PC-3 (cell line): Measurements from ENCODE around the gene RRAS. TPM values are rescaled to one million over a fixed set of nuclear protein-coding genes. Genes with fewer than 3 reads are reported as not detected.

Experiments
- ATAC-seq: fragments of 200-7000 bp; cut with Tn5 transposase; 2 replicates; pipeline ENCODE4 v1.9.1; 2020; ENCODE audit warnings: mild to moderate bottlenecking, moderate library complexity
- BruUV-seq: library from RNA; stranded (reverse); fragments of 400-500 nt; replicated peaks from 2 replicates; lab custom pipeline; 2021; lab: Mats Ljungman, UMichigan
- CTCF ChIA-PET: fragments of 300-600 bp; sonication (Branson Sonifier 250); formaldehyde crosslinking; loops from one replicate; lab custom pipeline; 2022; ENCODE audit warnings: antibody characterized with exemption; lab: Charles Lee
- POLR2A ChIA-PET: fragments of 300-600 bp; sonication (Branson Sonifier 250); formaldehyde crosslinking; loops from one replicate; lab custom pipeline; 2022; ENCODE audit warnings: antibody characterized with exemption; ENCODE audit not compliant: unreplicated experiment; lab: Charles Lee
- DNase-seq: peaks from one replicate; pipeline ENCODE4 v3.0.0-alpha.2; 2015
- H2AFZ ChIP-seq: fragments of 300-600 bp; sonication (generic); 2 replicates; pipeline ENCODE4 v1.6.0; 2016; ENCODE audit warnings: antibody characterized with exemption, low read length
- H3F3A ChIP-seq: fragments of 300-600 bp; sonication (generic); one replicate; pipeline ENCODE4 v1.6.0; 2017; ENCODE audit warnings: antibody characterized with exemption, low read length, control low read depth, mild to moderate bottlenecking; ENCODE audit not compliant: unreplicated experiment
- H3K27ac ChIP-seq: fragments of 300-600 bp; sonication (generic); 2 replicates; pipeline ENCODE4 v1.5.1; 2016; ENCODE audit warnings: mild to moderate bottlenecking, low read length
- H3K27me3 ChIP-seq: fragments of 300-600 bp; sonication (generic); 2 replicates; pipeline ENCODE4 v1.6.1; 2016; ENCODE audit warnings: low read length, mixed read lengths
- H3K36me3 ChIP-seq: fragments of 300-600 bp; sonication (generic); 2 replicates; pipeline ENCODE4 v1.6.1; 2016; ENCODE audit warnings: low read depth, mixed run types, low read length, mixed read lengths
- H3K4me1 ChIP-seq: fragments of 300-600 bp; sonication (generic); 2 replicates; pipeline ENCODE4 v1.5.1; 2016; ENCODE audit warnings: low read length; ENCODE audit not compliant: insufficient read depth
- H3K4me2 ChIP-seq: fragments of 300-600 bp; sonication (generic); 2 replicates; pipeline ENCODE4 v1.6.0; 2016; ENCODE audit warnings: low read length
- H3K4me3 ChIP-seq: fragments of 300-600 bp; sonication (generic); 2 replicates; pipeline ENCODE4 v1.5.1; 2016; ENCODE audit warnings: mild to moderate bottlenecking, low read length, mixed read lengths
- H3K79me2 ChIP-seq: fragments of 300-600 bp; sonication (generic); 2 replicates; pipeline ENCODE4 v1.6.1; 2017; ENCODE audit warnings: low read length, mixed read lengths
- H3K9ac ChIP-seq: fragments of 300-600 bp; sonication (generic); 2 replicates; pipeline ENCODE4 v1.6.0; 2016; ENCODE audit warnings: mild to moderate bottlenecking, low read length
- H3K9me2 ChIP-seq: fragments of 300-600 bp; sonication (generic); replicated peaks from 2 replicates; pipeline ENCODE4 v1.6.1; 2016; ENCODE audit warnings: mixed run types, low read length, mixed read lengths
- H3K9me3 ChIP-seq: fragments of 300-600 bp; sonication (generic); 2 replicates; pipeline ENCODE4 v1.6.1; 2016; ENCODE audit warnings: low read length, mixed read lengths
- H4K20me1 ChIP-seq: fragments of 300-600 bp; sonication (generic); 2 replicates; pipeline ENCODE4 v1.6.1; 2016; ENCODE audit warnings: low read length, mixed read lengths
- CTCF ChIP-seq: fragments of 300-600 bp; sonication (generic); conservative IDR thresholded peaks from 2 replicates; pipeline ENCODE4 v1.5.1; 2017; ENCODE audit warnings: antibody characterized with exemption, low read depth, mild to moderate bottlenecking, low read length
- EZH2 ChIP-seq: fragments of 300-600 bp; sonication (generic); IDR thresholded peaks from one replicate; pipeline ENCODE4 v1.6.1; 2017; ENCODE audit warnings: antibody characterized with exemption, mild to moderate bottlenecking, low read length; ENCODE audit not compliant: unreplicated experiment
- EZH2phosphoT487 ChIP-seq: fragments of 300-600 bp; sonication (generic); IDR thresholded peaks from 2 replicates; pipeline ENCODE4 v1.6.1; 2018; ENCODE audit warnings: mild to moderate bottlenecking, antibody characterized with exemption, low read length, borderline replicate concordance
- intact Hi-C: fragments of 100-400 bp; cut with micrococcal nuclease; formaldehyde crosslinking; loops from 2 replicates; pipeline ENCODE4 v1.9.0; 2023
- total RNA-seq: library from RNA; depleted of rRNA; stranded (reverse); fragments of >200 nt; gene quantifications from 2 replicates; pipeline ENCODE4 v1.2.3, GENCODE V29; 2014

RRAS gene
- total RNA-seq, 1 experiment from 2014 or later: 32.0 TPM

GRCh38 chr19:49681830-49682229 is 41.9 kb upstream of the RRAS start:
- Histone ChIP-seq H3K9me3 (no peaks in the 10 kb centered on the region), H2AFZ (no peak overlapping the region), H3K4me2 (no peak overlapping the region), H3K9me2 (no peaks in the 10 kb centered on the region), H3K36me3 (peaks cover 56% of the 10 kb centered on the region), H4K20me1 (peaks cover 46% of the 10 kb centered on the region), H3K9ac (no peak overlapping the region), H3K27ac (no peak overlapping the region), H3K79me2 (peaks cover 53% of the 10 kb centered on the region), H3K4me1 (peaks cover 17% of the 10 kb centered on the region), H3K27me3 (no peaks in the 10 kb centered on the region), H3F3A (no peaks in the 10 kb centered on the region), H3K4me3 (no peak overlapping the region)
- ChIA-PET CTCF (no interaction called here), POLR2A (interaction anchor here (0.6 kb wide), 1 partner anchor 85 kb away, joined by 10 read pairs; the partner anchor contains the start of gene AP2A1)
- intact Hi-C loops: no loop called here
- no peak for ATAC-seq
- TF ChIP-seq EZH2 (no peak), EZH2phosphoT487 (no peak), CTCF (no peak)
- DNase-seq: no peak
- no TSS peak for BruUV-seq

- ChIA-PET CTCF (interaction anchor here (0.5 to 0.6 kb wide), 2 partner anchors 42 to 134 kb away, joined by 5 to 6 read pairs; no protein-coding TSS in a partner anchor), POLR2A (interaction anchor here (0.6 to 0.7 kb wide), 2 partner anchors 86 to 534 kb away, joined by 3 to 10 read pairs; partner anchors contain the start of gene AP2A1)
- Histone ChIP-seq H3K27me3 (no peaks in the 10 kb centered on the region), H3K79me2 (peaks cover 53% of the 10 kb centered on the region), H3F3A (no peaks in the 10 kb centered on the region), H2AFZ (no peak overlapping the region), H3K4me3 (no peak overlapping the region), H3K9me3 (no peaks in the 10 kb centered on the region), H3K9ac (no peak overlapping the region), H3K4me1 (peaks cover 20% of the 10 kb centered on the region), H4K20me1 (peaks cover 45% of the 10 kb centered on the region), H3K27ac (no peak overlapping the region), H3K4me2 (peak overlapping the region; percentile 99), H3K9me2 (no peaks in the 10 kb centered on the region), H3K36me3 (peaks cover 51% of the 10 kb centered on the region)
- TF ChIP-seq EZH2phosphoT487 (no peak), CTCF (peak; percentile 97), EZH2 (no peak)
- intact Hi-C loops: no loop called here
- DNase-seq (peak; percentile 93), ATAC-seq (peak; percentile 2; the same call in 1 of the 2 replicates)
- BruUV-seq: no TSS peak
Measured at GRCh38 chr19:49680421-49681351, 40.7 kb upstream of the RRAS start.
